ENCODE results near the gene TMEM51.
A peak's percentile ranks its signal among the peaks of the same experiment; 100 is the strongest.

The TMEM51 gene

DNA sequence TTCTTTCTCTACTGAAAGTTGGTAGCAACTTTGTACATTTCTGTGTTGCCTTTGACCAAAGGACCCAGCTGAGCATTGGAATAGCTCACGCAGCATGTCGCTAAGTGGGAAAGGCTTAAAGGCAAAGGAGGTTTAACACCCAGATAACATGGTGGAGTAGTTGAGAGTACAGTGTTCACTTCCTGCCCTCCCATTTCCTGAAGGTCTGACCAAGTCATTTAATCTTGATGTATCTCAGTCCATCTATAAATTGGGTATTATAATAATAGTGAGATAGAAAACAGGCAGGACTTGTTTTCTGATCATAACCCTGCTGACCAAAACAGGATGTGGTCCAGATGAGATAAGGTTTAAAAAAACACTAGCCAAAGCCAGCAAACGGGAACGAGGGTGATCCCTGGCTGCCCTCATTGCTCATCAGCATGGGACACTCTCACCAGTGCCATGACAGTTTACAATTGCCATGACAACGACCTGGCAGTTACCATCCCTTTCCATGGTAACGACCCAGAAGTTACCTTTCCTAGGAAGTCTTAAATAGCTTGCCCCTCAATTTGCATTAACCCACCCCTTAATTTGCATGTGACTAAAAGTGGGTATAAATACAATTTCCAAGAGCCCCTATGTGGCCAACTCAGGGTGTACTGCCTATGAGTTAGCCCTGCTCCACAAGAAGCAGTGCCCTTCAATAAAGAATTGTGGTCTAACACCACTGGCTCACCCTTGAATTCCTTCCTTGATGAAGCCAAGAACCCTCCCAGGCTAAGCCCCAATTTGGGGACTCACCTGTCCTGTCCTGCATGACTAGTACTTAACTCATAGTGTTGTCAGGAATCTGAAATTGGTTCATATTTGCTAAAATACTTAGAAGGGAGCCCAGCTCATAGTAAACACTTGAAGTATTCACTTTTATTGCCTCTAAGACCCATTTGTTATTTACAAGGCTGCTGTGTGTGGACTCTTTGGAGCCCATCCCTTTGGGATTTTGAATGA is 65.0 kb downstream of the TMEM51 start:
- no peak for DNase-seq (ENCODE audit: low spot score)

DNA sequence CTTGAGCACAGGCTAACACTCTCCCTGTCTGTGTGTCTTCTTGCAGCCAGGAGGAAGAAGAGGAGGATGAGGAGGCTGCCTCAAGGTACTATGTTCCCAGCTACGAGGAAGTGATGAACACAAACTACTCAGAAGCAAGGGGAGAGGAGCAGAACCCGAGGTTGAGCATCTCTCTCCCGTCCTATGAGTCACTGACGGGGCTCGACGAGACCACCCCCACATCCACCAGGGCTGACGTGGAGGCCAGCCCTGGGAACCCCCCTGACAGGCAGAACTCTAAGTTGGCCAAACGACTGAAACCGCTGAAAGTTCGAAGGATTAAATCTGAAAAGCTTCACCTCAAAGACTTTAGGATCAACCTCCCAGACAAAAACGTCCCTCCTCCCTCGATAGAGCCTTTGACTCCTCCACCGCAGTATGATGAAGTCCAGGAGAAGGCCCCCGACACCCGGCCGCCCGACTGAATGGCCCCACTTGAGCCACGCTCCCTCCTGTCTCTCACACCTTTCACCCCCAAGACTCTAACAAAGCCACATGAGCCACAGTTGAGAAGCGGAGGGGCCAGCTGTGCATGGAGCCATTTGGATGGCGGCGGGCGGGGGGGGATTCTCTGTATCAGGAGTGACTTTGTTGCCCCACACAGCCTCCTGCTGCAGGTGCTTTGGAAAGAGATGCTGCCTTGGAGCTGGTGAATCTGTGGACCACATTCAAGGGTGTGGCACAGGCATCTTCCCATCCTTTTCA is 65.9 kb downstream of the TMEM51 start:
- DNase-seq (ENCODE audit: low spot score) = no peak

- DNase-seq (ENCODE audit: low spot score) = no peak
These were observed 66.5 kb downstream of the TMEM51 start for GRCh38 chr1:15220024-15220392.

DNA sequence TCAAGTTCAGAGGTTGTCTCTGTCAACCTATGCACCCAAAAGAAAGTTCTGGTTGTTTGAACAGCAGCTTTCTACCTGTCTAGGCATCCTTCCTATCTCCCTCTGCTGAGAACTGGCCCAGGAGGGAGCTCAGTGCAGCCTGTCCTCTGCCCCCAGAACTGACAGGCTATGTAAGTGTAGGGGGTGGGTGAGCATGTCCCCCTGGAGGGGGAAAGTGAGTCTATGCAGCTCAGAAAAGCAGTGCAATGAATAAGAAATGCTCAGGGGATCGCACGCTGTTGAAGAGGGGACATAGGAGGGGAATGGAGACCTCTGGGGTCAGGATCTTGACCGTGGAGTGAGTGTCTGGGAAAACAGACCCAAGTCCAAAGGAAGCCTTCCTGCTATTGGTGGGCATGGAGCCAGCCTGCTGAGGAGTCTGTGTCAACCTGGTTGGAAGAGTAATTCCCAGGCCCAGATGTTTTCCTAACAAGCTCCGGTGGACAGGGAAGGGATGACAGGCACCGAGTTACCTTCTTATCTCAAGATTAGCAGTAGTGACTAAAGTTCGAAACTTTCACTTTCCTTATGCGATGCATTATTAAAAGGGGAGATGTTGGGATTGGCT is 67.4 kb downstream of the TMEM51 start:
- DNase-seq (ENCODE audit: low spot score) = no peak

DNA sequence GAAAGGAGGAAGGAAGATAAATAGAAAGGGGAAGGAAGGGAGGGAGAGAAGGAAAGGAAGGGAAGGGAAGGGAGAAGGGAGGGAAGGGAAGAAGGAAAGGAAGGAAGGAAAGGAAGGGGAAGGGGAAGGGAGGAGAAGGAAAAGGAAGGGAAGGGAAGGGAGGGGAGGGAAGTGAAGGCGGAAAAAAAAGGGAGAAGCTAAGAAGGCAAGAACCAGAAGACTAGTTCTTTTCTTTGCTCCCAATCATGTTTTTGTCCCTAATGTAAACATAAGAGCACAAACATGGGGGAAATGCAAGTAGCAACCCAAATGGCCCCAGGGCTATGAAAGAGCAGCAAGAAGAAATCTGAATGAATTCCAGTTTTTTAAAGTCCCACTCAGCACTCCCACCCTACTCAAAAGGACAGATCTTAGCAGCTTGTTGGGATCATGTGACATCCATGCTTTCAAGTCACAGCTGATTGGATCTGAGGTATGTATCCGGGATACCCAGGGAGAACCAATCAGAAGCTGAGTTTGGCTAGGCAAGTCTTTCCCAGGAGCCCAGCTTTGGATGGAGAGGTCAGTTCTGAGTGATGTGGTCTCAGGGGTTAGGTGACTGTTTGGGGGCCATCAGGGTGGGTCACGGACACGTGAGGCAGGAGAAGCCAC is 69.2 kb downstream of the TMEM51 start:
- DNase-seq (ENCODE audit: low spot score) = no peak

- DNase-seq (ENCODE audit: low spot score) = no peak
These were observed 70.8 kb downstream of the TMEM51 start for GRCh38 chr1:15224259-15224869.

DNA sequence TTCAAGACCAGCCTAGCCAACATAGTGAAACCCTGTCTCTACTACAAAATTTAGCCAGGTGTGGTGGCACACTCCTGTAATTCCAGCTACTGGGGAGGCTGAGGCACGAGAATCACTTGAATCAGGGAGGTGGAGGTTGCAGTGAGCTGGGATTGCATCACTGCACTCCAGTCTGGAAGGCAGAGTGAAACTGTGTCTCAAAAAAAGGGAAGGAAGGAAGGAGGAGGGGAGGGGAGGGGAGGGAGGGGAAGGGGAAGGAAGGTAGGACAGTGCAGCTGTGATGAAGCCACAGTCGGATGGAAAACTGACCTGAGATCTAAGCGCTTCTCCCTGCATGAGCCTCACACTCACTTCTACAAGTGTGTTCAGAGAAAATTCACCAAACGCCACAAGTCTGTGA is 71.4 kb downstream of the TMEM51 start:
- no peak for DNase-seq (ENCODE audit: low spot score)

GRCh38 chr1:15225461-15225860 is 71.9 kb downstream of the TMEM51 start:
- no peak for DNase-seq (ENCODE audit: low spot score)

DNA sequence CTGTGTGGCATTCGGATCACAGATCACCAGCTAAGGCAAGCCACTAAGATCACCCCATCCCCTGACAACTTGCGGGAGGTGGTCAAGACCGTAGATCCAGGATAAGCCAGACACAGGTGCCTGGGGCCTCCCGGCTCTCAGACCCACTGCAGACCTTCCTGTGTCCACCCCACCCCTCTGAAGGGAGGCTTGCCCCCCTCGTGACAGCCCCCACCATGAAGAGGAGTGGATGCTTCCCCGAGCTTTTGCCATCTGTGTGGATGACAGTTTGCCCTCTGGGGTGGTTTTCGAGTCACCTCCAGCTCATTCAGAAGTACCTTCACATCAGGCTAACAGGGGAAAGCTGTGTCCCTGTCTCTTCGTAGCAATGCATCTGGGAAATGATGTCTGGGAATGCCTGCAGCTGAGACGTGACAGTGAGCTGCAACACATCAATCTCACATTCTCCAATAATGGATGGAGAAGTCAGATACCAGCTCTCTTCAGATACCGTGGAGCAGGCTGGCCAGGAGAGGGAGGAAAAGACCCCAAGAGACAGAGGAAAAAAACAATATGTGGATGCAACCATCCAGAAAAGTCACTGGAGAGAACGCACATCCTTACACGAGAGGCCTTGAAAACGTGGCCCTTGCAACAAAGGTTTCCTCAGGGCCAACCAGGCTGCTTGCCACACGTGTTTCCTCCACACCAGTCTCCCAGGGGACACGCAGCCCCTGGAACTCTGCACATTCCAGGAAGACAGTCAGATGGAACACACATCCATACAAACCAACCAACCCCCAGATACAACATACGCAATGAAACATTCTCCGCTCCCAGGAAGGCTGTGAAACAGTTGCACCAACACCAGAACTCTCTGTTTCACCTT is 73.1 kb downstream of the TMEM51 start:
- DNase-seq (ENCODE audit: low spot score) = no peak

- DNase-seq (ENCODE audit: low spot score) = no peak
These were observed 76.2 kb downstream of the TMEM51 start for GRCh38 chr1:15229707-15230131.

DNA sequence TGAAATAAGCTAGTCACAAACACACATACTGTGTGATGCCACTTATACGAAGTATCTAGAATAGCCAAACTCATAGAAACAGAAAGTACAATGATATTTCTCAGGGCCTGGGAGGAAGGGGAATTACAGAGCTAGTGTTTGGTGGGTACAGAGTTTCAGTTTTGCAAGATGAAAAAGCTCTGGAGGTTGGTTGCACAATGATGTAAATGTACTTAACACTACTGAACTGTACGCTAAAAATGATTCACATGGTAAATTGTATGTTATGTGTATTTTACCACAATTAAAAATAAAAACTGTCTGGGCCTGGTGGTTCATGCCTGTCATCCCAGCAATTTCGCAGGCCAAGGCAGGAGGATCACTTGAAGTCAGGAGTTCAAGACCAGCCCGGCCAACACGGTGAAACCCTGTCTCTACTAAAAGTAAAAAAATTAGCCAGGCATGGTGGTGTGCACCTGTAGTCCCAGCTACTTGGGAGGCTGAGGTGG is 78.2 kb downstream of the TMEM51 start:
- DNase-seq (ENCODE audit: low spot score) = no peak

- DNase-seq (ENCODE audit: low spot score) = no peak
These were observed 80.1 kb downstream of the TMEM51 start for GRCh38 chr1:15233689-15234088.

- peak; percentile 56 for DNase-seq (ENCODE audit: low spot score)
These were observed 82.8 kb downstream of the TMEM51 start for GRCh38 chr1:15236321-15236721.

- no peak for DNase-seq (ENCODE audit: low spot score)
These were observed 83.2 kb downstream of the TMEM51 start for GRCh38 chr1:15236746-15237145.

DNA sequence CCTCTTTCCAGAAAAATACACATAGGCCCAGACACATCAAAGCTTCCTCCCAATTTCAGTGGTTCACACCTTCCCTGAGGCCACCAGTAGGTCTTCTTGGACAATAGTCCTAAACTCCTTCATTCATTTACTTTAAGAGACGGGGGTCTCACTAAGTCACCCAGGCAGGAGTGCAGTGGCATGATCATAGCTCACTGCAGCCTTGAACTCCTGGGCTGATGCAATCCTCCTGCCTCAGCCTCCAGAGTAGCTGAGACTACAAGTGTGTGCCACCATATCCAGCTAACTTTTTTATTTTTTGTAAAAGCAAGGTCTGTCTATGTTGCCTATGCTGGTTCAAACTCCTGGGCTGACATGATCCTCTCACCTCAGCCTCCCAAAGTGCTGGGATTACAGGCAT is 85.2 kb downstream of the TMEM51 start:
- DNase-seq (ENCODE audit: low spot score) = no peak

DNA sequence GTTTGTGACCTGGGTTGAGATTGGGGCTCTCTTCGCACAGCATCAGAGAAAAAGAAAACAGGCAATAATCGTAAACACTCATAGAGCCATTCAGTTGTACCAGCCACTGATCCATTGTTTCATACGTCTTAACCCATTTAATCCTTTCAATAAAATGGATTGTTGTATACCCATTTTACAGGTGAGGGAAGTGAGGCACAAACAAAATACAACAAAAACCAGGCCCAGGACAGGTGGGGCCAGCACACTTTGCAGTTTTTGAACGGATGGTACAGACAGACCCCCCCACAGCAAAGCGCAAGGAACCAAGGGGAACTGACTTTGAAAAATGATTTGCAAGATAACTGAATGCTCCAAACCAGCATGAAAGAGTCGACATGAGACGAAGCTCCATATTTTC is 89.2 kb downstream of the TMEM51 start:
- DNase-seq (ENCODE audit: low spot score) = no peak

- peak; percentile 44 for DNase-seq (ENCODE audit: low spot score)
These were observed 89.9 kb downstream of the TMEM51 start for GRCh38 chr1:15243275-15244043.

GRCh38 chr1:15244813-15245212 is 91.3 kb downstream of the TMEM51 start:
- DNase-seq (ENCODE audit: low spot score) = no peak

- DNase-seq (ENCODE audit: low spot score) = no peak
These were observed 92.2 kb downstream of the TMEM51 start for GRCh38 chr1:15245593-15246360.
